Hepatocyte (in vitro differentiated cells): Measurements from ENCODE around the gene ULBP3. TPM values are rescaled to one million over a fixed set of nuclear protein-coding genes. Genes with fewer than 3 reads are reported as not detected.
A peak's percentile ranks its signal among the peaks of the same experiment; 100 is the strongest.
"Not testable (repeated sequence)": the region's sequence is repeated elsewhere in the genome, so short reads cannot be mapped to it uniquely, and the experiment has no call there.

Source experiments
- DNase-seq: peaks from one replicate; pipeline ENCODE4 v3.0.0-alpha.2; 2016; ENCODE audit warnings: low spot score
- H2AFZ ChIP-seq: fragments of 200-600 bp; sonication (generic); 2 replicates; pipeline ENCODE4 v1.6.0; 2016; ENCODE audit warnings: antibody characterized with exemption, mild to moderate bottlenecking
- H3K27ac ChIP-seq: fragments of 200-600 bp; sonication (generic); 2 replicates; pipeline ENCODE4 v1.5.1; 2016; ENCODE audit warnings: mild to moderate bottlenecking
- H3K27me3 ChIP-seq: fragments of 200-600 bp; sonication (generic); 2 replicates; pipeline ENCODE4 v1.6.1; 2016
- H3K36me3 ChIP-seq: fragments of 200-600 bp; sonication (generic); replicated peaks from 2 replicates; pipeline ENCODE4 v1.5.1; 2016; ENCODE audit warnings: low read depth; ENCODE audit not compliant: insufficient read depth
- H3K4me1 ChIP-seq: fragments of 200-600 bp; sonication (generic); 2 replicates; pipeline ENCODE4 v1.5.1; 2016; ENCODE audit warnings: mild to moderate bottlenecking, moderate library complexity; ENCODE audit not compliant: insufficient read depth
- H3K4me2 ChIP-seq: fragments of 200-600 bp; sonication (generic); 2 replicates; pipeline ENCODE4 v1.6.0; 2016
- H3K4me3 ChIP-seq: fragments of 200-600 bp; sonication (generic); 2 replicates; pipeline ENCODE4 v1.5.1; 2016; ENCODE audit warnings: mild to moderate bottlenecking
- H3K79me2 ChIP-seq: fragments of 200-600 bp; sonication (generic); 2 replicates; pipeline ENCODE4 v1.6.0; 2017; ENCODE audit warnings: mild to moderate bottlenecking
- H3K9me2 ChIP-seq: fragments of 200-600 bp; sonication (generic); replicated peaks from 2 replicates; pipeline ENCODE4 v1.6.0; 2017; ENCODE audit warnings: mild to moderate bottlenecking; ENCODE audit not compliant: insufficient read depth
- H3K9me3 ChIP-seq: fragments of 200-600 bp; sonication (generic); 2 replicates; pipeline ENCODE4 v1.5.1; 2016; ENCODE audit warnings: low read depth, mild to moderate bottlenecking
- H4K20me1 ChIP-seq: fragments of 200-600 bp; sonication (generic); 2 replicates; pipeline ENCODE4 v1.6.0; 2016; ENCODE audit warnings: mild to moderate bottlenecking; ENCODE audit not compliant: insufficient read depth, poor library complexity, severe bottlenecking
- EZH2 ChIP-seq: fragments of 200-600 bp; sonication (generic); IDR thresholded peaks from 2 replicates; pipeline ENCODE4 v1.6.1; 2016; ENCODE audit warnings: antibody characterized with exemption, mild to moderate bottlenecking, borderline replicate concordance
- EZH2phosphoT487 ChIP-seq: fragments of 200-600 bp; sonication (generic); IDR thresholded peaks from one replicate; pipeline ENCODE4 v1.6.1; 2018; ENCODE audit warnings: antibody characterized with exemption, mild to moderate bottlenecking, low read depth, moderate library complexity; ENCODE audit not compliant: unreplicated experiment, severe bottlenecking
- WGBS: methylation state at CpG from one replicate; pipeline ENCODE4 v1.1.6; 2016; ENCODE audit warnings: low lambda C conversion rate; ENCODE audit errors: missing lambda C conversion rate; 5-methylcytosine and 5-hydroxymethylcytosine counted together
- polyA plus RNA-seq: library from polyadenylated mRNA; unstranded; fragments of >200 nt; fragmentation: Nextera tagmentation; extraction: Ambion mirVana; gene quantifications from 2 replicates; pipeline ENCODE4 v1.2.1, GENCODE V29; 2016
- total RNA-seq: library from RNA; depleted of rRNA; stranded (reverse); fragments of >200 nt; gene quantifications from 2 replicates; pipeline ENCODE4 v1.2.3, GENCODE V29; 2014
- TF ChIP-seq, protein P1 (sequence below): fragments of 200-600 bp; sonication (generic); IDR thresholded peaks from 2 replicates; pipeline ENCODE4 v1.5.1; 2016; ENCODE audit warnings: antibody characterized with exemption, mild to moderate bottlenecking; ENCODE audit not compliant: poor library complexity

Gene ULBP3
- total and polyA plus RNA-seq, 2 experiments from 2014 or later = 2.6 to 6.6 TPM

DNA sequence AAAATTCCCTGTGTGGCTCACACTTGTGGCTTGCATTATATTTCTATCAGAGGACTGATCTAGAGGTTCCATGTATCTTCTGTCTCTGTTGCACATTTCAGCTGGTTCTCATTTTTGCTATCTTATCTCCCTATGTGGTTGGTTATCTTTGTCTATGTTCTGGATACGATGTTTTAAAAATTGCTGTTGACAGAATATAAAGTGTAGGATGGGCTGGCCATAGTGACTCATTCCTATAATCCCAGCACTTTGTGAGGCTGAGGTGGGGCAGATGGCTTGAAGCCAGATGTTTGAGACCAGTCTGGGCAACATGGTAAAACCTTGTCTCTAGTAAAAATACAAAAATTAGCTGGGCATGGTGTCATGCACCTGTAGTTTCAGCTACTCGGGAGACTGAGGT, 9.9 kb upstream of the ULBP3 start:
- 34% methylated on average over 2 of the region's 2 CpGs for WGBS
- Histone ChIP-seq H3K4me2 (no peak overlapping the region), H3K79me2 (no peaks in the 10 kb centered on the region), H3K36me3 (no peaks in the 10 kb centered on the region), H3K27ac (no peak overlapping the region), H3K4me3 (no peak overlapping the region), H3K9me3 (no peaks in the 10 kb centered on the region), H3K27me3 (peaks cover 3% of the 10 kb centered on the region), H4K20me1 (no peaks in the 10 kb centered on the region), H3K4me1 (no peaks in the 10 kb centered on the region), H3K9me2 (no peaks in the 10 kb centered on the region), H2AFZ (no peak overlapping the region)
- TF ChIP-seq EZH2phosphoT487 = no peak
- TF ChIP-seq, protein P1, sequence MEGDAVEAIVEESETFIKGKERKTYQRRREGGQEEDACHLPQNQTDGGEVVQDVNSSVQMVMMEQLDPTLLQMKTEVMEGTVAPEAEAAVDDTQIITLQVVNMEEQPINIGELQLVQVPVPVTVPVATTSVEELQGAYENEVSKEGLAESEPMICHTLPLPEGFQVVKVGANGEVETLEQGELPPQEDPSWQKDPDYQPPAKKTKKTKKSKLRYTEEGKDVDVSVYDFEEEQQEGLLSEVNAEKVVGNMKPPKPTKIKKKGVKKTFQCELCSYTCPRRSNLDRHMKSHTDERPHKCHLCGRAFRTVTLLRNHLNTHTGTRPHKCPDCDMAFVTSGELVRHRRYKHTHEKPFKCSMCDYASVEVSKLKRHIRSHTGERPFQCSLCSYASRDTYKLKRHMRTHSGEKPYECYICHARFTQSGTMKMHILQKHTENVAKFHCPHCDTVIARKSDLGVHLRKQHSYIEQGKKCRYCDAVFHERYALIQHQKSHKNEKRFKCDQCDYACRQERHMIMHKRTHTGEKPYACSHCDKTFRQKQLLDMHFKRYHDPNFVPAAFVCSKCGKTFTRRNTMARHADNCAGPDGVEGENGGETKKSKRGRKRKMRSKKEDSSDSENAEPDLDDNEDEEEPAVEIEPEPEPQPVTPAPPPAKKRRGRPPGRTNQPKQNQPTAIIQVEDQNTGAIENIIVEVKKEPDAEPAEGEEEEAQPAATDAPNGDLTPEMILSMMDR = no peak
- no peak for TF ChIP-seq EZH2
- DNase-seq = no peak

- H3K9me2 ChIP-seq = no peaks in the 10 kb centered on the region
- 65% methylated on average over 8 of the region's 8 CpGs for WGBS
These were observed 7.4 kb upstream of the ULBP3 start for GRCh38 chr6:150076196-150076893.

DNA sequence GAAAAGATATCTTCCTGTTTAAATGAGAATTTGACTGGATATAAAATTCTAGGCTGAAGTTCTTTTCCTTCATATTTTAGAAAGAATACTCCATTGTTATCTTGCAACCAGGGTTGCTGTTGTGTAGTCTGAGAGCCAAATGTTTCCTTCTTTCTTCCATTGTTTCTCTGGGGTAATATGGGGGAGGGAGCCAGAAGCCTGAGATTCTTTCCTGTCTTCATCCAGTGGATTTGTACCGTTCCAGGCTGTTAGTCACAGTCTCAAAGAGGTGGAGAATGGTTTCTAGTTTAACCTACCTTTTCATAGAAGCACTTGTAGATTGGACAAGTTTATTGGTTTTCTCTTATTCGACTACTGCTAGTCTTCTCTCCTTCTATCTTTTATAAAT, 6.1 kb upstream of the ULBP3 start:
- no peaks in the 10 kb centered on the region for H3K4me1 ChIP-seq
- DNase-seq = no peak
- H3K27me3 ChIP-seq = no peaks in the 10 kb centered on the region
- no peak overlapping the region for H3K4me3 ChIP-seq
- H3K27ac ChIP-seq = no peak overlapping the region
- H3K4me2 ChIP-seq = no peak overlapping the region
- no peaks in the 10 kb centered on the region for H3K36me3 ChIP-seq
- no peak overlapping the region for H2AFZ ChIP-seq
- H3K79me2 ChIP-seq = no peaks in the 10 kb centered on the region
- TF ChIP-seq EZH2 (no peak), EZH2phosphoT487 (no peak)
- TF ChIP-seq, protein P1 = no peak
- no peaks in the 10 kb centered on the region for H3K9me3 ChIP-seq
- H4K20me1 ChIP-seq = no peaks in the 10 kb centered on the region
- no peaks in the 10 kb centered on the region for H3K9me2 ChIP-seq
- WGBS = 63% methylated on average over 2 of the region's 2 CpGs

More at GRCh38 chr6:150076196-150076893, 7.4 kb upstream of the ULBP3 start:
- no peak overlapping the region for H3K27ac ChIP-seq
- no peaks in the 10 kb centered on the region for H3K27me3 ChIP-seq
- no peaks in the 10 kb centered on the region for H3K9me3 ChIP-seq
- H3K4me1 ChIP-seq = no peaks in the 10 kb centered on the region
- H3K4me3 ChIP-seq = no peak overlapping the region
- no peak for DNase-seq
- H3K36me3 ChIP-seq = no peaks in the 10 kb centered on the region
- no peak overlapping the region for H3K4me2 ChIP-seq
- TF ChIP-seq, protein P1 = peak; percentile 6
- TF ChIP-seq EZH2phosphoT487 = no peak
- H2AFZ ChIP-seq = no peak overlapping the region
- H3K79me2 ChIP-seq = no peaks in the 10 kb centered on the region
- no peaks in the 10 kb centered on the region for H4K20me1 ChIP-seq

GRCh38 chr6:150074396-150075033, 5.6 kb upstream of the ULBP3 start:
- not testable (repeated sequence) for H3K9me3 ChIP-seq, H3K79me2 ChIP-seq, H3K9me2 ChIP-seq, H3K27me3 ChIP-seq, H3K4me1 ChIP-seq, DNase-seq, H3K4me3 ChIP-seq, H4K20me1 ChIP-seq, H3K36me3 ChIP-seq, H3K27ac ChIP-seq, H3K4me2 ChIP-seq, H2AFZ ChIP-seq
- WGBS = 85% methylated on average over 4 of the region's 4 CpGs
